Naive B cell (primary cell): ENCODE data around the gene AGPS. TPM values are rescaled to one million over a fixed set of nuclear protein-coding genes. Genes with fewer than 3 reads are reported as not detected.
"Not testable (repeated sequence)": the region's sequence is repeated elsewhere in the genome, so short reads cannot be mapped to it uniquely, and the experiment has no call there.

Source experiments
- ATAC-seq, 2 donors: fragments of 150-1000 bp; cut with Tn5 transposase; 2 replicates each; pipeline ENCODE4 v1.10.0; 2021; ENCODE audit warnings: low read depth in 2 of 2, mild to moderate bottlenecking in 2 of 2, moderate library complexity in 2 of 2
- DNase-seq: peaks from one replicate; pipeline ENCODE4 v3.0.0; 2022
- H3K27ac Mint-ChIP-seq, 6 donors: one replicate each; pipeline ENCODE4 v1.8.0; 2020 to 2022; ENCODE audit warnings: mild to moderate bottlenecking in 6 of 6, mixed read lengths in 6 of 6, moderate library complexity in 5 of 6, inconsistent platforms in 2 of 6
- H3K27me3 Mint-ChIP-seq, 3 donors: one replicate each; pipeline ENCODE4 v1.8.0; 2021 to 2022; ENCODE audit warnings: mixed read lengths in 3 of 3, mild to moderate bottlenecking in 1 of 3
- H3K36me3 Mint-ChIP-seq, 2 donors: one replicate each; pipeline ENCODE4 v1.8.0; 2020 to 2022; ENCODE audit warnings: mixed read lengths in 2 of 2, inconsistent platforms in 1 of 2, mild to moderate bottlenecking in 1 of 2
- H3K4me1 Mint-ChIP-seq, 3 donors: one replicate each; pipeline ENCODE4 v1.8.0; 2020 to 2022; ENCODE audit warnings: mixed read lengths in 3 of 3, inconsistent platforms in 1 of 3, mild to moderate bottlenecking in 1 of 3, moderate library complexity in 1 of 3
- H3K4me3 Mint-ChIP-seq, 8 donors: one replicate each; pipeline ENCODE4 v1.8.0; 2020 to 2022; ENCODE audit warnings: mild to moderate bottlenecking in 8 of 8, mixed read lengths in 8 of 8, moderate library complexity in 8 of 8, inconsistent platforms in 2 of 8
- H3K9me3 Mint-ChIP-seq, 7 donors: one replicate each; pipeline ENCODE4 v1.8.0; 2020 to 2022; ENCODE audit warnings: mixed read lengths in 7 of 7, mild to moderate bottlenecking in 5 of 7, inconsistent platforms in 2 of 7, moderate library complexity in 1 of 7
- polyA plus RNA-seq, 6 donors: library from polyadenylated mRNA; unstranded; fragments of 300-500 nt; fragmentation: Illumina TruSeq; gene quantifications; one replicate each; pipeline ENCODE4 v1.2.3, GENCODE V29; 2021; ENCODE audit warnings: low read depth in 6 of 6

The AGPS gene
- polyA plus RNA-seq, 6 donors from 2014 or later: 8.1 to 12.6 (median 10.6) TPM

DNA sequence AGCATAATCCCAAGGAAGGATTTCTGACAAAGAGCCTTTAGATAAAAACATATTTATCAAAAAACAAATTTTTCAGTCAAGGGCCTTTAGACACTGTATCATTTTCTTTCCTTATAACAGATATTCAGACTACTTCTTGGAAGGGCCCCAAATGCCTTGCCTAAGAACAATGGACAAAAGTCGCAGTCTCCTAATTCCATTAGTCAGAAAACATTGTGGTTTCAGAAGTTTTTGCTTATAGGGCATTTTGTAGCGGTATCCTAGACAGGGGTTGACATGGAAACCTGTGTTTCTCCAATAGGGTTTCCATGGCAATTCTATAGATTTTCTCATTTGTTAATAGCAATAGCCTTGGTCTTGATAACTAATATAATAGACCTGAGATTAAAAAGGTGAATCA is 36.7 kb upstream of the AGPS start:
- Mint-ChIP-seq H3K4me3 (no peak overlapping the region), H3K27ac (no peak overlapping the region), H3K36me3 (no peaks in the 10 kb centered on the region), H3K27me3 (no peaks in the 10 kb centered on the region), H3K9me3 (no peaks in the 10 kb centered on the region), H3K4me1 (peaks cover 4 to 14% (median 7%) of the 10 kb centered on the region in 3 donors)
- ATAC-seq: no peak
- DNase-seq: no peak

GRCh38 chr2:177359836-177360595 is 32.6 kb upstream of the AGPS start:
- Mint-ChIP-seq H3K4me1 (no peaks in the 10 kb centered on the region), H3K27ac (no peak overlapping the region), H3K36me3 (no peaks in the 10 kb centered on the region), H3K9me3 (no peaks in the 10 kb centered on the region), H3K27me3 (no peaks in the 10 kb centered on the region), H3K4me3 (no peak overlapping the region)
- no peak for ATAC-seq
- DNase-seq: no peak

DNA sequence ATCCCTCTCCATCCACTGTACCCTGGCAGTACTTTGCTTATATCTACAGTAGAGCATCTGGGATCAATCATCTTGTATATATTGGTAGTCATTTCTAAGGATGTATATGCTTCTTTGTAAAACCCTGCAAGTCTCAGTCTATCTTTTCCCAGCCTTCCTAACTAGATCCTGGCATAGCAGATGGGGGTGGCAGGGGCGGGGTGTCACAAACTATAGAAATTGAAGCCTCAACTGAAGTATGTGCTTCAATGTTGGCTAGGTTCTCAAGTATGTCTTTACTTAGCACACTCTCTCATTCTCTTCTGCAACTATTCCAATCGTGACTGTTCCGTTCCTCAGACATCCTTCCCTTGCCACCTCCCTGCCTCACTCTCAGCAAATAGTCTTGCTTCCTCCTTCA is 30.1 kb upstream of the AGPS start:
- Mint-ChIP-seq H3K4me3 (no peak overlapping the region), H3K4me1 (no peaks in the 10 kb centered on the region), H3K27me3 (no peaks in the 10 kb centered on the region), H3K9me3 (no peaks in the 10 kb centered on the region), H3K36me3 (no peaks in the 10 kb centered on the region), H3K27ac (no peak overlapping the region)
- ATAC-seq (no peak), DNase-seq (no peak)

DNA sequence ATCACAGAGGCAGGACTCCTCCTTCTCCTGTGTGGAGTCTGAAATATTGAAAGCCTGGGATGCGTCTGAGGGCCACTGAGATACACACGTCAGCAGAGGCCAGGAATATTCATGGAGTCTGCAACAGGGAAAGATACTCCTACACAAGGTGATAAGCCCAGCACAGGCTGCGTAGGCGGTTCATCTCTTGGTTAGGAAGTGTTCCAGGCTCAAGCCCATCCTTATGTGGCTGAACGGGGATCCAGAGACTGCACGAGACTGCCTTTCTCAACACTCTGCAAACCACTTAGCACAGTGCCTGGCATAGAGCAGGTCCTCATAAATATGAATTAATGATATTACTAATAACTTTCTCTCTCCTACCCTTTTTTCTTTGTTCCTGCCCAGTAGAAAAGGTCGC is 29.2 kb upstream of the AGPS start:
- Mint-ChIP-seq H3K4me1 (no peaks in the 10 kb centered on the region), H3K27ac (no peak overlapping the region), H3K36me3 (no peaks in the 10 kb centered on the region), H3K4me3 (no peak overlapping the region), H3K9me3 (peaks cover 0 to 7% (median 4%) of the 10 kb centered on the region in 7 donors), H3K27me3 (no peaks in the 10 kb centered on the region)
- DNase-seq: no peak
- no peak for ATAC-seq

DNA sequence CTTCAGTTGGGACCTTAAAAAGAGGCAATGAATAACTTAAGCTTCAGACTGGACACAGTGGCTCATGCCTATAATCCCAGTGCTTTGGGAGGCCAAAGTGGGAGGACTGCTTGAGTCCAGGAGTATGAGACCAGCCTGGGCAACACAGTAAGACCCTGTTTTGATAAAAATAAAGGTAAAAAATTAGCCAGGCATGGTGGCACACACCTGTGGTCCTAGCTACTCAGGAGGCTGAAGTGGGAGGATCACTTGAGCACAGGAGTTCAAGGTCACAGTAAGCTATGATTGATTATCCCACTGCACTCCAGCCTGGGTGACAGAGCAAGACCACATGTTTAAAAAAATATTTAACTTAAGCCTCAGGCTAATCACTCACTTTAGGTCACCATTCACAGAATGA is 26.8 kb upstream of the AGPS start:
- ATAC-seq, DNase-seq, H3K27me3 Mint-ChIP-seq, H3K27ac Mint-ChIP-seq, H3K4me3 Mint-ChIP-seq, H3K4me1 Mint-ChIP-seq: not testable (repeated sequence)
- Mint-ChIP-seq H3K36me3 (peaks cover 0 to 12% of the 10 kb centered on the region in 2 donors), H3K9me3 (peaks cover 4 to 28% (median 21%) of the 10 kb centered on the region in 7 donors)

DNA sequence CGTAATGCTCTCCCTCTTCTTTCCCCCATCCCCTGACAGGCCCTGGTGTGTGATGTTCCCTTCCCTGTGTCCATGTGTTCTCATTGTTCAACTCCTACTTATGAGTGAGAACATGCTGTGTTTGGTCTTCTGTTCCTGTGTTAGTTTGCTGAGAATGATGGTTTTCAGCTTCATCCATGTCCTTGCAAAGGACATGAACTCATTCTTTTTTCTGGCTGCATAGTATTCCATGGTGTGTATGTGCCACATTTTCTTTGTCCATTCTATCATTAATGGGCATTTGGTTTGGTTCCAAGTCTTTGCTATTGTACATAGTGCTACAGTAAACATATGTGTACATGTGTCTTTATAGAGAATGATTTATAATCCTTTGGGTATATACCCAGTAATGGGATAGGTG is 24.6 kb upstream of the AGPS start:
- peaks cover 12 to 33% of the 10 kb centered on the region in 2 donors for H3K36me3 Mint-ChIP-seq

GRCh38 chr2:177379354-177379753 is 13.2 kb upstream of the AGPS start:
- Mint-ChIP-seq H3K27me3 (no peaks in the 10 kb centered on the region), H3K9me3 (peaks cover 0 to 2% (median 0%) of the 10 kb centered on the region in 7 donors), H3K4me3 (no peak overlapping the region), H3K4me1 (no peaks in the 10 kb centered on the region), H3K27ac (peak overlapping the region in 1 of 6 donors; percentile 15), H3K36me3 (peaks cover 0 to 11% of the 10 kb centered on the region in 2 donors)
- ATAC-seq: no peak
- DNase-seq: no peak

More for the DNA sequence above, 24.6 kb upstream of the AGPS start:
- not testable (repeated sequence) for ATAC-seq, H3K27ac Mint-ChIP-seq, H3K4me3 Mint-ChIP-seq, H3K27me3 Mint-ChIP-seq, DNase-seq, H3K4me1 Mint-ChIP-seq
- H3K9me3 Mint-ChIP-seq: peaks cover 13 to 50% (median 32%) of the 10 kb centered on the region in 7 donors

DNA sequence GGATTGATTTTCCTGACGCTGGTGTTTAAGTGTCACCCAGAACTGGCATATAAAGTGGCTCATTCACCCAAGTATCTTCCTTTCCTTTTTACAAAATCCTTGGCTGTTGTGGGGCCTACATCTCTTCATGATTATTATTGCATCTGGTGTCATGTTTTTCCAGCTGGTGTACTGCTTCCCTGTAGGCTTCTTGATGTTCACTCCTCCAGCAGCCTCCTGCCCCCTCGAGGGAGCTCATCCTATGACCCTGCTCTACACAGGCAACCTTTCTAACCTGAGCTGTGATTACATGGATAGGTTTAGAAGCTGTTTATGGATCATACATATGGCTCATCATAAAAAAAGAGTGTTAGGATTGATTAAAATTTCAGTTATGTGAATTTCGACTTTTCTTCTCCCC is 12.4 kb upstream of the AGPS start:
- Mint-ChIP-seq H3K4me3 (no peak overlapping the region), H3K36me3 (peaks cover 0 to 7% of the 10 kb centered on the region in 2 donors), H3K4me1 (no peaks in the 10 kb centered on the region), H3K9me3 (peaks cover 0 to 2% (median 0%) of the 10 kb centered on the region in 7 donors), H3K27ac (no peak overlapping the region), H3K27me3 (no peaks in the 10 kb centered on the region)
- DNase-seq (no peak), ATAC-seq (no peak)

DNA sequence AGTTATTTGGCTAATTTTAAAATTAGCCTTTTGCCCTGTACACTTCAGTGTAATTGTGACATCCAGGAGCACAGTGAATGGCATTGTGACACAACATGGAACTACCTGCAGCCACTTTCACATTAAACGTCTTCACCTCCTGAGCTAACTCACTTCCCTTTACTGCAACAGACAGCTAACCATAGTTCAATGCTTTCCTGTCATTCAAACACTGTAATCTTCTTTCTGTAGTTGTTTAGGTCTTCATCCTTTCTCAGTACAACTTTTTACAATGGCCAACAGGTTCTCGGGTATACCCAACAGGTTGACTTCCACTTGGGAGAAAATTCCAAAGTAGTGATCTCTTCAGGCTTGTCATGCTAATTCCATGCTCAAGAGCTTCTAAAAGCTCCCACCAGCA is 8.6 kb upstream of the AGPS start:
- Mint-ChIP-seq H3K36me3 (no peaks in the 10 kb centered on the region), H3K9me3 (no peaks in the 10 kb centered on the region), H3K4me1 (no peaks in the 10 kb centered on the region), H3K27me3 (no peaks in the 10 kb centered on the region), H3K4me3 (no peak overlapping the region), H3K27ac (no peak overlapping the region)
- DNase-seq (no peak), ATAC-seq (no peak)

DNA sequence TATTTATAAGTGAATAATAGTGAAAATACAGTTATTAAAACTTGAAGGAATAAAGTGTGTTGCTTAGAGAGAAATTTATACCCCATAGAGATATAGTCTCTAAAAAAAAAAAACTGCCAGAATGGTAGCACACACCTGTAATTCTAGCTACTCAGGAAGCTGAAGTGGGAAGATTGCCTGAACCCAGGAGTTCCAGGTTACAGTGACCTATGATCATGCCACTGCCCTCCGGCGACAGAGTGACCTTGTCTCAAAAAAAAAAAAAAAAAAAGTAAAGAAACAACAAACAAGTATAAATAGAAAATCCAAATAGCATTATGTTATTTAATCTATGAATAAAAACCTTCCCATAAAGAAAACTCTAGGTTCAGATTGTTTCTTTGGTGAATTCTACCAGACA is 7.4 kb upstream of the AGPS start:
- Mint-ChIP-seq H3K4me3 (no peak overlapping the region), H3K27me3 (no peaks in the 10 kb centered on the region), H3K27ac (no peak overlapping the region), H3K9me3 (no peaks in the 10 kb centered on the region), H3K36me3 (no peaks in the 10 kb centered on the region), H3K4me1 (peaks cover 0 to under 1% (median 0%) of the 10 kb centered on the region in 3 donors)
- no peak for DNase-seq
- no peak for ATAC-seq

GRCh38 chr2:177391822-177392372 is 676 bp upstream of the AGPS start:
- Mint-ChIP-seq H3K9me3 (no peaks in the 10 kb centered on the region), H3K27me3 (no peaks in the 10 kb centered on the region), H3K4me1 (peaks cover 34 to 40% (median 40%) of the 10 kb centered on the region in 3 donors), H3K36me3 (peaks cover 5 to 6% of the 10 kb centered on the region in 2 donors), H3K27ac (peak overlapping the region; percentile 27 to 93 (median 72)), H3K4me3 (peak overlapping the region; percentile 86 to 96 (median 94))
- ATAC-seq (no peak), DNase-seq (no peak)

DNA sequence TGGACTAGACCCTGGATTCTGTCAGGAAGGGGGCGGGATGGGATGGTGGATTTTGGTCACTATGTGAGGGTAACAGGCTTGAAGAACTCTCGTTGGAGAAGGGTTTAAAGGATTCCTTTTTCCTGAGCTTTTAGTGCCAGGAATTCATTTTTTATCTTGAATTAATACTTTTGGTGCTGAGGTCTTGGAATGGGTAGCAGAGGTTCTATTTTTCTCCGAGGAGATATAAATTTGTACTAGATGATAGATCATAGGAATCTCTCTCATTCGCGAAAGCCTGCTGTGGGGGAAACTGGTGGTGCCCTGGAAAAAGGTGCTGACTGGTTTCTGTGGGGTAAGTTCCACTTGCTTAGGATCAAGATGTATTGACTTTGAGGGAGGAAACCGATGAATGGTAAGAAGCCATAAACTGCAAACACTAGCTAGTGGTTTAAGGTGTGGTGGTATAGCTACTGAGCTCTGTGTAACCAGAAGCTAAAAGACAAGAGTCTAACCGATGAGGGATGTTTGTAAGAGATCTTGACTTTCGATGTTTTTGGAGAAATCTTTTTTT is 706 bp downstream of the AGPS start:
- Mint-ChIP-seq H3K27ac (peak overlapping the region; percentile 12 to 93 (median 82)), H3K27me3 (no peaks in the 10 kb centered on the region), H3K9me3 (no peaks in the 10 kb centered on the region), H3K4me1 (peaks cover 34 to 41% (median 41%) of the 10 kb centered on the region in 3 donors), H3K4me3 (peak overlapping the region; percentile 86 to 96 (median 94)), H3K36me3 (peaks cover 5 to 10% of the 10 kb centered on the region in 2 donors)
- no peak for DNase-seq
- peak; percentile 15 to 16 for ATAC-seq

- Mint-ChIP-seq H3K27ac (peak overlapping the region in 4 of 6 donors; percentile 0 to 90 (median 44)), H3K4me1 (peaks cover 34 to 47% (median 47%) of the 10 kb centered on the region in 3 donors), H3K27me3 (no peaks in the 10 kb centered on the region), H3K4me3 (peak overlapping the region; percentile 86 to 96 (median 94)), H3K36me3 (peaks cover 5 to 10% of the 10 kb centered on the region in 2 donors), H3K9me3 (no peaks in the 10 kb centered on the region)
- ATAC-seq: no peak
- DNase-seq: no peak
Observed at GRCh38 chr2:177393824-177394593, 1.4 kb downstream of the AGPS start.
